ENCODE results near the gene ZNF594.
"Not testable (repeated sequence)": the region's sequence is repeated elsewhere in the genome, so short reads cannot be mapped to it uniquely, and the experiment has no call there.

Gene ZNF594

GRCh38 chr17:5131146-5131715 is 60.4 kb downstream of the ZNF594 start:
- Histone ChIP-seq H3K36me3 (ENCODE audit: control insufficient read depth, insufficient read depth, low read length) (no peaks in the 10 kb centered on the region), H3K4me1 (ENCODE audit: control insufficient read depth, insufficient read depth, low read length) (no peaks in the 10 kb centered on the region), H3K4me3 (ENCODE audit: insufficient read depth, low read depth, low read length) (no peak overlapping the region), H3K9me3 (ENCODE audit: control insufficient read depth, low read length) (no peaks in the 10 kb centered on the region), H3K27ac (ENCODE audit: insufficient read depth, low read depth, low read length, poor library complexity, severe bottlenecking) (no peak overlapping the region), H3K27me3 (ENCODE audit: control insufficient read depth, insufficient read depth, low read length, poor library complexity, severe bottlenecking) (no peaks in the 10 kb centered on the region)
- 94 to 95% methylated on average over 7 of the region's 7 CpGs for WGBS, 2 experiments

- H3K4me1 ChIP-seq (ENCODE audit: control insufficient read depth, insufficient read depth, low read length); H3K36me3 ChIP-seq (ENCODE audit: control insufficient read depth, insufficient read depth, low read length); H3K27me3 ChIP-seq (ENCODE audit: control insufficient read depth, insufficient read depth, low read length, poor library complexity, severe bottlenecking); H3K9me3 ChIP-seq (ENCODE audit: control insufficient read depth, low read length); H3K27ac ChIP-seq (ENCODE audit: insufficient read depth, low read depth, low read length, poor library complexity, severe bottlenecking); H3K4me3 ChIP-seq (ENCODE audit: insufficient read depth, low read depth, low read length): not testable (repeated sequence)
- 86 to 87% methylated on average over 5 of the region's 5 CpGs for WGBS, 2 experiments
Measured at GRCh38 chr17:5130687-5131086, 61.0 kb downstream of the ZNF594 start.

DNA sequence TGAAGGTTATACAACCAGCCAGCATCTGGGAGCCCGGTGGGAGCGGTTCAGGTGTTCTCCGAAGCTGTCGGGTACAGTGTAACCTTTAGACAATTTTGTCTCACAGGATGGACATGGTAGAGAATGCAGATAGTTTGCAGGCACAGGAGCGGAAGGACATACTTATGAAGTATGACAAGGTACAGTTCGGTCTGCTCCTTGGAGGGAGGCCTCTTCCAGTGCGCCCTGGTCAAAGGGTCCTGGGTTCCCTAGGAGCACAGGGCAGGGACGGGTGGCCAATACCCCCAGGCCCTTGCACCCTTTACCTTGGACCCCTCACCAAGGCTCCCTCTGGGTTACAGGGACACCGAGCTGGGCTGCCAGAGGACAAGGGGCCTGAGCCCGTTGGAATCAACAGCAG is 61.4 kb downstream of the ZNF594 start:
- H3K9me3 ChIP-seq (ENCODE audit: control insufficient read depth, low read length); H3K27me3 ChIP-seq (ENCODE audit: control insufficient read depth, insufficient read depth, low read length, poor library complexity, severe bottlenecking); H3K36me3 ChIP-seq (ENCODE audit: control insufficient read depth, insufficient read depth, low read length); H3K27ac ChIP-seq (ENCODE audit: insufficient read depth, low read depth, low read length, poor library complexity, severe bottlenecking); H3K4me1 ChIP-seq (ENCODE audit: control insufficient read depth, insufficient read depth, low read length); H3K4me3 ChIP-seq (ENCODE audit: insufficient read depth, low read depth, low read length): not testable (repeated sequence)
- 93% methylated on average over 10 of the region's 10 CpGs for WGBS, 2 experiments

DNA sequence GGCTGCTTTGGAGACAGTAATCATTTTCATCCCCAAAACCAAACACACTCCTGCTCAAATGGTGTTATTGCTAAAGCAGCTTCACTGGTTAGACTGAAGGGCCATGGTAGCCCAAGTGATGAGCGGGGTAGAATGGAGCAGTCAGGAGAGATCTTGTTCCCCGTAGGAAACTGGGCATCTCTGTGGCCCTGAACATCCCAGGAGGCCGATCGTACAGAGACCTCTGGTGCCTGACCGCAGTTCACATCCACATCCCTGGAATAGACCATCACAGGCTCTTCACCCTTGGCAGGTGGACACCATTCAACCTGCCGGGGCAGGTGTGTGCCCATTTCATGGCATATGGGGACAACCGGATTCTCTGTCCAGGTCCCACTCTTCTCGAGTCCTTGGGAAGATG is 61.9 kb downstream of the ZNF594 start:
- not testable (repeated sequence) for H3K36me3 ChIP-seq (ENCODE audit: control insufficient read depth, insufficient read depth, low read length); H3K9me3 ChIP-seq (ENCODE audit: control insufficient read depth, low read length); H3K27ac ChIP-seq (ENCODE audit: insufficient read depth, low read depth, low read length, poor library complexity, severe bottlenecking); H3K27me3 ChIP-seq (ENCODE audit: control insufficient read depth, insufficient read depth, low read length, poor library complexity, severe bottlenecking); H3K4me3 ChIP-seq (ENCODE audit: insufficient read depth, low read depth, low read length); H3K4me1 ChIP-seq (ENCODE audit: control insufficient read depth, insufficient read depth, low read length)
- WGBS, 2 experiments = 92 to 96% methylated on average over 8 of the region's 8 CpGs

Data from ectodermal cell (in vitro differentiated cells).